GM12891 (cell line): ENCODE results near the gene NMT2.

Source experiments
- POLR2A ChIP-seq: IDR thresholded peaks from 2 replicates; pipeline ENCODE4 v1.6.1; 2011; ENCODE audit warnings: low read depth, low read length, control low read depth
- POLR2AphosphoS5 ChIP-seq: IDR thresholded peaks from 2 replicates; pipeline ENCODE4 v1.6.1; 2011; ENCODE audit warnings: low read depth, low read length, control low read depth
- TAF1 ChIP-seq: IDR thresholded peaks from 2 replicates; pipeline ENCODE4 v1.6.1; 2011; ENCODE audit warnings: low read depth, low read length, control low read depth

- TF ChIP-seq TAF1 = no peak
- no peak for TF ChIP-seq POLR2AphosphoS5
- no peak for TF ChIP-seq POLR2A
These were observed 7.1 kb upstream of the NMT2 start for GRCh38 chr10:15175587-15175986.
